ENCODE measurements around the gene MRM2. TPM values are rescaled to one million over a fixed set of nuclear protein-coding genes. Genes with fewer than 3 reads are reported as not detected.

MRM2 gene
- total and polyA plus RNA-seq, 4 donors, result 11.5 to 19.8 (median 14.7) TPM

- Histone ChIP-seq H3K4me1 (ENCODE audit: control insufficient read depth in 1 of 2, insufficient read depth in 2 of 2, low read length in 2 of 2) (peaks cover 0 to 3% of the 10 kb centered on the region in 2 donors), H3K27ac (ENCODE audit: low read depth in 1 of 2, low read length in 2 of 2) (no peak within 1 kb of the TSS), H3K9me3 (ENCODE audit: control insufficient read depth, low read length) (no peaks in the 10 kb centered on the region), H3K36me3 (ENCODE audit: control insufficient read depth in 1 of 2, insufficient read depth in 2 of 2, low read length in 1 of 2) (no peaks in the 10 kb centered on the region), H3K27me3 (ENCODE audit: control insufficient read depth in 1 of 2, insufficient read depth in 2 of 2, low read length in 1 of 2) (no peaks in the 10 kb centered on the region), H3K4me3 (ENCODE audit: low read length in 2 of 2) (peak within 1 kb of the TSS; percentile 78 to 98)
- intact Hi-C loops (cut with DNase I), result no loop called here
- ATAC-seq (ENCODE audit: low FRiP score) (peak; percentile 95), DNase-seq (peak; percentile 94 to 97)
- 0% methylated on average over 54 to 63 of the region's 63 CpGs for WGBS, 2 donors
Observed at GRCh38 chr7:2232766-2233520, 9.1 kb downstream of the MRM2 start, which contains the start of gene MAD1L1. TSS of gene MAD1L1 (minus strand) at chr7:2232945. CDS start at chr7:2230133, 2,812 bp downstream.

GRCh38 chr7:2231992-2232765 is 9.8 kb downstream of the MRM2 start:
- no peaks in the 10 kb centered on the region for H3K9me3 ChIP-seq (ENCODE audit: control insufficient read depth, low read length)
- WGBS, 2 donors, result 2 to 3% methylated on average over 29 to 46 of the region's 46 CpGs
- intact Hi-C loops (cut with DNase I), result no loop called here
- H3K4me1 ChIP-seq (ENCODE audit: control insufficient read depth in 1 of 2, insufficient read depth in 2 of 2, low read length in 2 of 2), result peaks cover 0 to 3% of the 10 kb centered on the region in 2 donors
- H3K36me3 ChIP-seq (ENCODE audit: control insufficient read depth in 1 of 2, insufficient read depth in 2 of 2, low read length in 1 of 2), result no peaks in the 10 kb centered on the region
- peak overlapping the region; percentile 78 to 98 for H3K4me3 ChIP-seq (ENCODE audit: low read length in 2 of 2)
- H3K27me3 ChIP-seq (ENCODE audit: control insufficient read depth in 1 of 2, insufficient read depth in 2 of 2, low read length in 1 of 2), result no peaks in the 10 kb centered on the region
- no peak overlapping the region for H3K27ac ChIP-seq (ENCODE audit: low read depth in 1 of 2, low read length in 2 of 2)
- no peak for DNase-seq
- peak; percentile 44 for ATAC-seq (ENCODE audit: low FRiP score)

GRCh38 chr7:2230882-2231281 is 11.1 kb downstream of the MRM2 start:
- WGBS, 2 donors, result 89 to 94% methylated on average over 9 of the region's 9 CpGs
- ATAC-seq (ENCODE audit: low FRiP score) (no peak), DNase-seq (no peak)
- no peaks in the 10 kb centered on the region for H3K9me3 ChIP-seq (ENCODE audit: control insufficient read depth, low read length)
- H3K4me1 ChIP-seq (ENCODE audit: control insufficient read depth in 1 of 2, insufficient read depth in 2 of 2, low read length in 2 of 2), result peaks cover 0 to 3% of the 10 kb centered on the region in 2 donors
- no peak overlapping the region for H3K4me3 ChIP-seq (ENCODE audit: low read length in 2 of 2)
- intact Hi-C loops (cut with DNase I), result no loop called here
- H3K27ac ChIP-seq (ENCODE audit: low read depth in 1 of 2, low read length in 2 of 2), result no peak overlapping the region
- no peaks in the 10 kb centered on the region for H3K36me3 ChIP-seq (ENCODE audit: control insufficient read depth in 1 of 2, insufficient read depth in 2 of 2, low read length in 1 of 2)
- H3K27me3 ChIP-seq (ENCODE audit: control insufficient read depth in 1 of 2, insufficient read depth in 2 of 2, low read length in 1 of 2), result no peaks in the 10 kb centered on the region

- Histone ChIP-seq H3K27me3 (ENCODE audit: control insufficient read depth in 1 of 2, insufficient read depth in 2 of 2, low read length in 1 of 2) (no peaks in the 10 kb centered on the region), H3K4me1 (ENCODE audit: control insufficient read depth in 1 of 2, insufficient read depth in 2 of 2, low read length in 2 of 2) (peaks cover 0 to 3% of the 10 kb centered on the region in 2 donors), H3K9me3 (ENCODE audit: control insufficient read depth, low read length) (no peaks in the 10 kb centered on the region), H3K27ac (ENCODE audit: low read depth in 1 of 2, low read length in 2 of 2) (no peak overlapping the region), H3K36me3 (ENCODE audit: control insufficient read depth in 1 of 2, insufficient read depth in 2 of 2, low read length in 1 of 2) (no peaks in the 10 kb centered on the region), H3K4me3 (ENCODE audit: low read length in 2 of 2) (no peak overlapping the region)
- intact Hi-C loops (cut with DNase I), result no loop called here
- DNase-seq (no peak), ATAC-seq (ENCODE audit: low FRiP score) (no peak)
- 89 to 92% methylated on average over 8 of the region's 8 CpGs for WGBS, 2 donors
Observed at GRCh38 chr7:2230226-2230625, 11.8 kb downstream of the MRM2 start.

GRCh38 chr7:2229467-2229866 is 12.5 kb downstream of the MRM2 start:
- intact Hi-C loops (cut with DNase I), result no loop called here
- peaks cover 0 to 2% of the 10 kb centered on the region in 2 donors for H3K36me3 ChIP-seq (ENCODE audit: control insufficient read depth in 1 of 2, insufficient read depth in 2 of 2, low read length in 1 of 2)

GRCh38 chr7:2228921-2229320 is 13.1 kb downstream of the MRM2 start:
- ATAC-seq (ENCODE audit: low FRiP score), result no peak
- Histone ChIP-seq H3K4me1 (ENCODE audit: control insufficient read depth in 1 of 2, insufficient read depth in 2 of 2, low read length in 2 of 2) (peaks cover 0 to 3% of the 10 kb centered on the region in 2 donors), H3K9me3 (ENCODE audit: control insufficient read depth, low read length) (no peaks in the 10 kb centered on the region), H3K27ac (ENCODE audit: low read depth in 1 of 2, low read length in 2 of 2) (no peak overlapping the region), H3K27me3 (ENCODE audit: control insufficient read depth in 1 of 2, insufficient read depth in 2 of 2, low read length in 1 of 2) (no peaks in the 10 kb centered on the region), H3K4me3 (ENCODE audit: low read length in 2 of 2) (no peak overlapping the region), H3K36me3 (ENCODE audit: control insufficient read depth in 1 of 2, insufficient read depth in 2 of 2, low read length in 1 of 2) (peaks cover 0 to 2% of the 10 kb centered on the region in 2 donors)
- 89 to 92% methylated on average over 8 of the region's 8 CpGs for WGBS, 2 donors
- DNase-seq, result no peak
- intact Hi-C loops (cut with DNase I), result no loop called here

More at GRCh38 chr7:2229467-2229866, 12.5 kb downstream of the MRM2 start:
- DNase-seq (no peak), ATAC-seq (ENCODE audit: low FRiP score) (no peak)
- 93 to 97% methylated on average over 7 of the region's 7 CpGs for WGBS, 2 donors
- H3K4me3 ChIP-seq (ENCODE audit: low read length in 2 of 2), result no peak overlapping the region
- no peaks in the 10 kb centered on the region for H3K27me3 ChIP-seq (ENCODE audit: control insufficient read depth in 1 of 2, insufficient read depth in 2 of 2, low read length in 1 of 2)
- H3K9me3 ChIP-seq (ENCODE audit: control insufficient read depth, low read length), result no peaks in the 10 kb centered on the region
- H3K27ac ChIP-seq (ENCODE audit: low read depth in 1 of 2, low read length in 2 of 2), result no peak overlapping the region
- H3K4me1 ChIP-seq (ENCODE audit: control insufficient read depth in 1 of 2, insufficient read depth in 2 of 2, low read length in 2 of 2), result peaks cover 0 to 3% of the 10 kb centered on the region in 2 donors

GRCh38 chr7:2227699-2228098 is 14.3 kb downstream of the MRM2 start:
- WGBS, 2 donors, result 85 to 87% methylated on average over 13 to 15 of the region's 15 CpGs
- H3K27me3 ChIP-seq (ENCODE audit: control insufficient read depth in 1 of 2, insufficient read depth in 2 of 2, low read length in 1 of 2), result no peaks in the 10 kb centered on the region
- DNase-seq, result no peak
- intact Hi-C loops (cut with DNase I), result no loop called here
- H3K4me1 ChIP-seq (ENCODE audit: control insufficient read depth in 1 of 2, insufficient read depth in 2 of 2, low read length in 2 of 2), result no peaks in the 10 kb centered on the region
- ATAC-seq (ENCODE audit: low FRiP score), result no peak
- no peak overlapping the region for H3K4me3 ChIP-seq (ENCODE audit: low read length in 2 of 2)
- no peaks in the 10 kb centered on the region for H3K9me3 ChIP-seq (ENCODE audit: control insufficient read depth, low read length)
- peaks cover 0 to 2% of the 10 kb centered on the region in 2 donors for H3K36me3 ChIP-seq (ENCODE audit: control insufficient read depth in 1 of 2, insufficient read depth in 2 of 2, low read length in 1 of 2)
- H3K27ac ChIP-seq (ENCODE audit: low read depth in 1 of 2, low read length in 2 of 2), result no peak overlapping the region

- no peaks in the 10 kb centered on the region for H3K4me1 ChIP-seq (ENCODE audit: control insufficient read depth in 1 of 2, insufficient read depth in 2 of 2, low read length in 2 of 2)
- H3K9me3 ChIP-seq (ENCODE audit: control insufficient read depth, low read length), result no peaks in the 10 kb centered on the region
- peaks cover 0 to 2% of the 10 kb centered on the region in 2 donors for H3K36me3 ChIP-seq (ENCODE audit: control insufficient read depth in 1 of 2, insufficient read depth in 2 of 2, low read length in 1 of 2)
- DNase-seq, result no peak
- 94 to 95% methylated on average over 13 of the region's 13 CpGs for WGBS, 2 donors
- H3K27me3 ChIP-seq (ENCODE audit: control insufficient read depth in 1 of 2, insufficient read depth in 2 of 2, low read length in 1 of 2), result no peaks in the 10 kb centered on the region
- H3K4me3 ChIP-seq (ENCODE audit: low read length in 2 of 2), result no peak overlapping the region
- no peak overlapping the region for H3K27ac ChIP-seq (ENCODE audit: low read depth in 1 of 2, low read length in 2 of 2)
- intact Hi-C loops (cut with DNase I), result no loop called here
- ATAC-seq (ENCODE audit: low FRiP score), result no peak
Observed at GRCh38 chr7:2225830-2226229, 16.2 kb downstream of the MRM2 start.

Measured in aorta (tissue), 5 donors.